HEK293 (cell line): ENCODE data around the gene DCST2.

ENCODE experiments used
- AEBP2 ChIP-seq: fragments of 450-650 bp; formaldehyde crosslinking; IDR thresholded peaks from 2 replicates; pipeline ENCODE4 v1.5.1; 2016; ENCODE audit warnings: missing biosample characterization, missing genetic modification characterization, borderline replicate concordance
- BCL11A ChIP-seq: fragments of 450-650 bp; formaldehyde crosslinking; IDR thresholded peaks from 2 replicates; pipeline ENCODE4 v1.5.1; 2016; ENCODE audit warnings: low read depth, missing biosample characterization, missing genetic modification characterization
- GLIS2 ChIP-seq: fragments of 450-650 bp; formaldehyde crosslinking; IDR thresholded peaks from 2 replicates; pipeline ENCODE4 v1.5.1; 2016; ENCODE audit warnings: missing biosample characterization, missing genetic modification characterization
- KLF7 ChIP-seq: fragments of 450-650 bp; formaldehyde crosslinking; IDR thresholded peaks from 2 replicates; pipeline ENCODE4 v1.5.1; 2016; ENCODE audit warnings: missing biosample characterization, missing genetic modification characterization, borderline replicate concordance
- MYNN ChIP-seq: fragments of 450-650 bp; formaldehyde crosslinking; IDR thresholded peaks from 2 replicates; pipeline ENCODE4 v1.5.1; 2016; ENCODE audit warnings: missing biosample characterization, missing genetic modification characterization, borderline replicate concordance
- PATZ1 ChIP-seq: fragments of 450-650 bp; formaldehyde crosslinking; IDR thresholded peaks from 2 replicates; pipeline ENCODE4 v1.5.1; 2016; ENCODE audit warnings: missing biosample characterization, missing genetic modification characterization
- PRDM4 ChIP-seq: fragments of 450-650 bp; formaldehyde crosslinking; IDR thresholded peaks from 2 replicates; pipeline ENCODE4 v1.5.1; 2017; ENCODE audit warnings: missing biosample characterization, missing genetic modification characterization
- SCRT2 ChIP-seq: fragments of 450-650 bp; formaldehyde crosslinking; IDR thresholded peaks from 2 replicates; pipeline ENCODE4 v1.5.1; 2016; ENCODE audit warnings: missing biosample characterization, missing genetic modification characterization
- ZBTB26 ChIP-seq: fragments of 450-650 bp; formaldehyde crosslinking; optimal IDR thresholded peaks from 2 replicates; pipeline ENCODE3; 2016; ENCODE audit warnings: missing biosample characterization, mild to moderate bottlenecking, missing genetic modification characterization
- ZBTB49 ChIP-seq: fragments of 450-650 bp; formaldehyde crosslinking; IDR thresholded peaks from 2 replicates; pipeline ENCODE4 v1.5.1; 2016; ENCODE audit warnings: missing biosample characterization, missing genetic modification characterization, low read depth
- ZEB2 ChIP-seq: fragments of 450-650 bp; formaldehyde crosslinking; IDR thresholded peaks from 2 replicates; pipeline ENCODE4 v1.5.1; 2016; ENCODE audit warnings: missing biosample characterization, missing genetic modification characterization
- ZNF155 ChIP-seq: fragments of 450-650 bp; formaldehyde crosslinking; IDR thresholded peaks from 2 replicates; pipeline ENCODE4 v1.5.1; 2016; ENCODE audit warnings: missing biosample characterization, missing genetic modification characterization
- ZNF302 ChIP-seq: fragments of 450-650 bp; formaldehyde crosslinking; IDR thresholded peaks from 2 replicates; pipeline ENCODE4 v1.5.1; 2016; ENCODE audit warnings: missing biosample characterization, missing genetic modification characterization, low read depth
- ZNF311 ChIP-seq: fragments of 450-650 bp; formaldehyde crosslinking; IDR thresholded peaks from 2 replicates; pipeline ENCODE4 v1.5.1; 2017; ENCODE audit warnings: missing biosample characterization, missing genetic modification characterization, borderline replicate concordance
- ZNF354C ChIP-seq: fragments of 450-650 bp; formaldehyde crosslinking; IDR thresholded peaks from 2 replicates; pipeline ENCODE4 v1.5.1; 2016; ENCODE audit warnings: missing biosample characterization, missing genetic modification characterization, low read depth, borderline replicate concordance
- ZNF394 ChIP-seq: fragments of 450-650 bp; formaldehyde crosslinking; IDR thresholded peaks from 2 replicates; pipeline ENCODE4 v1.5.1; 2016; ENCODE audit warnings: missing biosample characterization, missing genetic modification characterization, mild to moderate bottlenecking, moderate library complexity, borderline replicate concordance
- ZNF398 ChIP-seq: fragments of 450-650 bp; formaldehyde crosslinking; IDR thresholded peaks from 2 replicates; pipeline ENCODE4 v1.5.1; 2017; ENCODE audit warnings: missing biosample characterization, missing genetic modification characterization
- ZNF416 ChIP-seq: fragments of 450-650 bp; formaldehyde crosslinking; IDR thresholded peaks from 2 replicates; pipeline ENCODE4 v1.5.1; 2016; ENCODE audit warnings: missing biosample characterization, missing genetic modification characterization
- ZNF600 ChIP-seq: fragments of 450-650 bp; formaldehyde crosslinking; IDR thresholded peaks from 2 replicates; pipeline ENCODE4 v1.5.1; 2016; ENCODE audit warnings: missing biosample characterization, missing genetic modification characterization
- ZNF621 ChIP-seq: fragments of 450-650 bp; formaldehyde crosslinking; IDR thresholded peaks from 2 replicates; pipeline ENCODE4 v1.5.1; 2017; ENCODE audit warnings: missing biosample characterization, missing genetic modification characterization
- ZNF660 ChIP-seq: fragments of 450-650 bp; IDR thresholded peaks from 2 replicates; pipeline ENCODE4 v1.5.1; 2018; ENCODE audit warnings: missing biosample characterization, mild to moderate bottlenecking, missing genetic modification characterization
- ZNF670 ChIP-seq: fragments of 450-650 bp; formaldehyde crosslinking; IDR thresholded peaks from 2 replicates; pipeline ENCODE4 v1.5.1; 2016; ENCODE audit warnings: missing biosample characterization, missing genetic modification characterization, low read depth
- ZNF701 ChIP-seq: fragments of 450-650 bp; formaldehyde crosslinking; IDR thresholded peaks from 2 replicates; pipeline ENCODE4 v1.5.1; 2016; ENCODE audit warnings: missing biosample characterization, missing genetic modification characterization

Gene DCST2

GRCh38 chr1:155044812-155045657 lies 11.5 kb upstream of the DCST2 start (continued):
- TF ChIP-seq GLIS2 (tag by site-specific recombination) = no peak
- no peak for TF ChIP-seq ZBTB26 (tag by site-specific recombination)
- TF ChIP-seq ZNF311 (tag by site-specific recombination) = no peak
- no peak for TF ChIP-seq ZBTB49 (tag by site-specific recombination)
- no peak for TF ChIP-seq ZNF621 (tag by site-specific recombination)
- no peak for TF ChIP-seq PRDM4 (tag by site-specific recombination)
- no peak for TF ChIP-seq AEBP2 (tag by site-specific recombination)
- no peak for TF ChIP-seq SCRT2 (tag by site-specific recombination)
- no peak; the same call in 1 of the 2 replicates for TF ChIP-seq ZEB2 (tag by site-specific recombination)
- no peak for TF ChIP-seq BCL11A
- no peak for TF ChIP-seq ZNF354C (tag by site-specific recombination)
- no peak for TF ChIP-seq ZNF416 (tag by site-specific recombination)
- TF ChIP-seq ZNF701 (tag by site-specific recombination) = no peak
- TF ChIP-seq ZNF155 (tag by site-specific recombination) = no peak
- TF ChIP-seq ZNF600 (tag by site-specific recombination) = peak; percentile 69; the same call in 1 of the 2 replicates
- no peak for TF ChIP-seq ZNF670 (tag by site-specific recombination)
- TF ChIP-seq ZNF660 (tag by site-specific recombination) = no peak
- TF ChIP-seq ZNF398 (tag by site-specific recombination) = peak; percentile 72
- TF ChIP-seq KLF7 = no peak
- no peak for TF ChIP-seq MYNN
- peak; percentile 36 for TF ChIP-seq PATZ1
- TF ChIP-seq ZNF394 (tag by site-specific recombination) = peak; percentile 68; the same call in 1 of the 2 replicates
- no peak for TF ChIP-seq ZNF302 (tag by site-specific recombination)
